Right ventricle myocardium inferior (tissue), 1 donor: ENCODE data around the gene MIEN1. TPM values are rescaled to one million over a fixed set of nuclear protein-coding genes. Genes with fewer than 3 reads are reported as not detected.
"Not testable (repeated sequence)": the region's sequence is repeated elsewhere in the genome, so short reads cannot be mapped to it uniquely, and the experiment has no call there.

ENCODE experiments used
- ATAC-seq: fragments of 200-7000 bp; cut with Tn5 transposase; one replicate; pipeline ENCODE4 v1.9.1; 2020; ENCODE audit warnings: mild to moderate bottlenecking, moderate library complexity
- DNase-seq: peaks from one replicate; pipeline ENCODE4 v3.0.0; 2021; ENCODE audit errors: missing footprints
- intact Hi-C: fragments of 100-400 bp; cut with DNase I; formaldehyde crosslinking; loops from one replicate; pipeline ENCODE4 v1.11.0; 2022
- long read RNA-seq: library from polyadenylated mRNA; unstranded; transcript quantifications from one replicate; pipeline ENCODE4 v2.0.0, GENCODE V29; 2021
- total RNA-seq: library from RNA; stranded (reverse); fragmentation: NEBNext Ultra II Directional; extraction: Animal tissue kit (Norgen Biotek cat#: 25700); gene quantifications from one replicate; pipeline ENCODE4 v1.2.1, GENCODE V29; 2021
- donor health status: DM: no; HTN: yes; CAD: no; lungs with severe emphysema.

The MIEN1 gene
- 49.4 TPM for total RNA-seq
- long read RNA-seq, transcript MIEN1-201 (4 exons, 1,006 nt) = major isoform, 20 of 22 reads
- long read RNA-seq, partial matches to known transcripts = 0 of 22 reads
- long read RNA-seq, other reads (novel, unspliced or antisense) = 0 of 22 reads

GRCh38 chr17:39730095-39730921 is at the start of gene MIEN1:
Gene MIEN1, minus strand, starts transcription at chr17:39730532. Its CDS starts 37 bp downstream, at chr17:39730495.
- DNase-seq (peak; percentile 97), ATAC-seq (peak; percentile 97)
- intact Hi-C loops = loop anchor here (5.0 kb wide), 2 partner anchors 58 to 108 kb away; no protein-coding TSS in a partner anchor

GRCh38 chr17:39777534-39778365 is 47.4 kb upstream of the MIEN1 start:
- no peak for ATAC-seq
- intact Hi-C loops = no loop called here
- no peak for DNase-seq

GRCh38 chr17:39776252-39776651 is 45.9 kb upstream of the MIEN1 start:
- intact Hi-C loops = no loop called here
- no peak for ATAC-seq

GRCh38 chr17:39775031-39775430 is 44.7 kb upstream of the MIEN1 start:
- no peak for ATAC-seq
- DNase-seq = no peak
- intact Hi-C loops = no loop called here

More at GRCh38 chr17:39776252-39776651, 45.9 kb upstream of the MIEN1 start:
- DNase-seq = no peak

GRCh38 chr17:39774047-39774446 is 43.7 kb upstream of the MIEN1 start:
- intact Hi-C loops = no loop called here
- ATAC-seq = no peak
- no peak for DNase-seq

- intact Hi-C loops = no loop called here
- DNase-seq (no peak), ATAC-seq (no peak)
Measured at GRCh38 chr17:39772987-39773934, 42.9 kb upstream of the MIEN1 start.

GRCh38 chr17:39772415-39772814 is 42.1 kb upstream of the MIEN1 start:
- no peak for ATAC-seq
- intact Hi-C loops = no loop called here
- no peak for DNase-seq

- intact Hi-C loops = no loop called here
- no peak for ATAC-seq
- DNase-seq = no peak
Measured at GRCh38 chr17:39769974-39770587, 39.7 kb upstream of the MIEN1 start.

GRCh38 chr17:39767147-39767546 is 36.8 kb upstream of the MIEN1 start:
- no peak for DNase-seq
- intact Hi-C loops = no loop called here
- ATAC-seq = no peak

GRCh38 chr17:39765766-39766165 is 35.4 kb upstream of the MIEN1 start:
- no peak for DNase-seq
- no peak for ATAC-seq
- intact Hi-C loops = no loop called here

GRCh38 chr17:39765175-39765574 is 34.8 kb upstream of the MIEN1 start:
- intact Hi-C loops = no loop called here
- DNase-seq (no peak), ATAC-seq (no peak)

- DNase-seq, ATAC-seq, intact Hi-C loops: not testable (repeated sequence)
Measured at GRCh38 chr17:39764171-39764570, 33.8 kb upstream of the MIEN1 start.

- no peak for DNase-seq
- ATAC-seq = no peak
- intact Hi-C loops = no loop called here
Measured at GRCh38 chr17:39763051-39763820, 32.9 kb upstream of the MIEN1 start.

GRCh38 chr17:39761861-39762496 is 31.6 kb upstream of the MIEN1 start:
- intact Hi-C loops = no loop called here
- ATAC-seq (no peak), DNase-seq (no peak)

GRCh38 chr17:39759204-39759603 is 28.9 kb upstream of the MIEN1 start:
- intact Hi-C loops = loop anchor here (10.0 kb wide), 2 partner anchors 106 to 196 kb away; partner anchors contain the start of genes IKZF3 and ZPBP2
- DNase-seq (no peak), ATAC-seq (no peak)

- ATAC-seq (no peak), DNase-seq (no peak)
- intact Hi-C loops = loop anchor here (10.0 kb wide), 2 partner anchors 107 to 197 kb away; partner anchors contain the start of genes IKZF3 and ZPBP2
Measured at GRCh38 chr17:39757931-39758873, 27.9 kb upstream of the MIEN1 start.
